Osteoblast (primary cell): Measurements from ENCODE around the gene ZNHIT1. TPM values are rescaled to one million over a fixed set of nuclear protein-coding genes. Genes with fewer than 3 reads are reported as not detected.

ENCODE experiments used
- DNase-seq: peaks from one replicate; pipeline ENCODE4 v3.0.0; 2011; ENCODE audit warnings: low spot score, mixed read lengths; ENCODE audit not compliant: insufficient read length; ENCODE audit errors: missing footprints
- H2AFZ ChIP-seq: 2 replicates; pipeline ENCODE4 v1.6.0; 2011; ENCODE audit warnings: mild to moderate bottlenecking, low read length
- H3K27ac ChIP-seq: 2 replicates; pipeline ENCODE4 v1.5.1; 2011; ENCODE audit warnings: mild to moderate bottlenecking, low read depth, low read length, moderate library complexity
- H3K27me3 ChIP-seq: 2 replicates; pipeline ENCODE4 v1.6.0; 2012; ENCODE audit warnings: mild to moderate bottlenecking, control low read depth, inconsistent platforms, low read length, moderate library complexity; ENCODE audit not compliant: insufficient read depth
- H3K36me3 ChIP-seq: 2 replicates; pipeline ENCODE4 v1.5.1; 2011; ENCODE audit warnings: mild to moderate bottlenecking, low read length, control low read depth, moderate library complexity; ENCODE audit not compliant: insufficient read depth
- H3K4me1 ChIP-seq: 2 replicates; pipeline ENCODE4 v1.5.1; 2011; ENCODE audit warnings: mild to moderate bottlenecking, low read length, control low read depth, moderate library complexity; ENCODE audit not compliant: insufficient read depth
- H3K4me2 ChIP-seq: 2 replicates; pipeline ENCODE4 v1.6.0; 2011; ENCODE audit warnings: mild to moderate bottlenecking, low read length; ENCODE audit not compliant: insufficient read depth
- H3K4me3 ChIP-seq: fragments of 200-600 bp; sonication (generic); 3 replicates; pipeline ENCODE4 v1.5.1; 2012; ENCODE audit warnings: mild to moderate bottlenecking, low read length, inconsistent platforms; ENCODE audit not compliant: insufficient read depth
- H3K79me2 ChIP-seq: 2 replicates; pipeline ENCODE4 v1.6.0; 2012; ENCODE audit warnings: mild to moderate bottlenecking, low read length, control low read depth, inconsistent platforms; ENCODE audit not compliant: insufficient read depth
- H3K9me3 ChIP-seq: 2 replicates; pipeline ENCODE4 v1.5.1; 2011; ENCODE audit warnings: low read depth, low read length, control low read depth
- H4K20me1 ChIP-seq: 2 replicates; pipeline ENCODE4 v1.6.0; 2012; ENCODE audit warnings: mild to moderate bottlenecking, low read length, control low read depth; ENCODE audit not compliant: insufficient read depth
- total RNA-seq: library from RNA; depleted of rRNA; stranded (reverse); fragments of >200 nt; gene quantifications from 2 replicates; pipeline ENCODE4 v1.2.3, GENCODE V29; 2012
- TF ChIP-seq, protein P1 (sequence below): IDR thresholded peaks from 2 replicates; pipeline ENCODE4 v1.5.1; 2011; ENCODE audit warnings: mild to moderate bottlenecking, low read depth, low read length, moderate library complexity; ENCODE audit errors: extremely low read depth

Gene ZNHIT1
- total RNA-seq, 1 donor, result 64.4 TPM

DNA sequence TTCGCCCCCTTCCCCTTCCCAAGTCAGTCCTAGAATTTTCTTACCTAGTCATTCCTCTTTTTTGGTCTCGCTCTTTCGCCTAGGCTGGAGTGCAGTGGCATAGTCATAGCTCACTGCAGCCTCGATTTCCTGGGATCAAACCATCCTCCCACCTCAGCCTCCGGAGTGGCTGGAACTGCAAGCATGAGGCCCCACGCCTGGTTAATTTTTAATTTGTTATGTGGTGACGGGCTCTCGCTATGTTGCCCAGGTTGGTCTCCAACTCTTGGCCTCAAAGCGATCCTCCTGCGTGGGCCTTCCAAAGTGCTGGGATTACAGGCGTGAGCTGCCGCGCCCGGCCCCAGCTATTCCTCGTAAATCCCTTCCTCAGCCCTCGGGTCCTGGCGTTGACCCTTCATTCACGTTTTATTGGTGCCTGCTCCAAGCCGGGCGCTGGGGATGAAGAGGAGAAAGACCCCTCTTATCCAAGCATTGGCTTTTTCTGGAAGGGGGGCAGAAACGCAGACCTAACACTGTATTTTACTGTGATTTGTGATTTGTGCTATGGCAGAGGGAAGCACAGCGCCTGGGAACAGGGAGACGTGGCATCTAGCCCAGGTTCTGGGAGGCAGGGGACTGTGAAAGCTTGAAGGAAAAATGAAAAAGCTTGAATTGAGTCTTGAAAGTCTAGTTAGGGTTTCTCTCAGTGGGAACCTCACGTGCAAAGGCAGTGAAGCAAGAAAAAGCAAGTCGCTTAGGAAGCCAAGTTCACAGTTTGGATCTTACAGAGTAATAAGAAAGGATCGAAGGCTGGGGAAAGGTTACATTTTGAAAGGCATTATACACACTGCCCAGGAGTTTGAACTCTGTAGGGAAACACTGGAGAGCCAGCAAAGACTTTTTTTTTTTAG is 516 bp downstream of the ZNHIT1 start:
- TF ChIP-seq, protein P1, sequence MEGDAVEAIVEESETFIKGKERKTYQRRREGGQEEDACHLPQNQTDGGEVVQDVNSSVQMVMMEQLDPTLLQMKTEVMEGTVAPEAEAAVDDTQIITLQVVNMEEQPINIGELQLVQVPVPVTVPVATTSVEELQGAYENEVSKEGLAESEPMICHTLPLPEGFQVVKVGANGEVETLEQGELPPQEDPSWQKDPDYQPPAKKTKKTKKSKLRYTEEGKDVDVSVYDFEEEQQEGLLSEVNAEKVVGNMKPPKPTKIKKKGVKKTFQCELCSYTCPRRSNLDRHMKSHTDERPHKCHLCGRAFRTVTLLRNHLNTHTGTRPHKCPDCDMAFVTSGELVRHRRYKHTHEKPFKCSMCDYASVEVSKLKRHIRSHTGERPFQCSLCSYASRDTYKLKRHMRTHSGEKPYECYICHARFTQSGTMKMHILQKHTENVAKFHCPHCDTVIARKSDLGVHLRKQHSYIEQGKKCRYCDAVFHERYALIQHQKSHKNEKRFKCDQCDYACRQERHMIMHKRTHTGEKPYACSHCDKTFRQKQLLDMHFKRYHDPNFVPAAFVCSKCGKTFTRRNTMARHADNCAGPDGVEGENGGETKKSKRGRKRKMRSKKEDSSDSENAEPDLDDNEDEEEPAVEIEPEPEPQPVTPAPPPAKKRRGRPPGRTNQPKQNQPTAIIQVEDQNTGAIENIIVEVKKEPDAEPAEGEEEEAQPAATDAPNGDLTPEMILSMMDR, result no peak
- H3K36me3 ChIP-seq, result peaks cover 14% of the 10 kb centered on the region
- H3K4me2 ChIP-seq, result peak overlapping the region; percentile 91
- peaks cover 6% of the 10 kb centered on the region for H4K20me1 ChIP-seq
- no peak for DNase-seq
- H3K4me3 ChIP-seq, result peak overlapping the region; percentile 89
- peaks cover 70% of the 10 kb centered on the region for H3K79me2 ChIP-seq
- H3K4me1 ChIP-seq, result peaks cover 16% of the 10 kb centered on the region
- H3K27ac ChIP-seq, result peak overlapping the region; percentile 75
- peak overlapping the region; percentile 84 for H2AFZ ChIP-seq
- H3K27me3 ChIP-seq, result no peaks in the 10 kb centered on the region
- H3K9me3 ChIP-seq, result no peaks in the 10 kb centered on the region

DNA sequence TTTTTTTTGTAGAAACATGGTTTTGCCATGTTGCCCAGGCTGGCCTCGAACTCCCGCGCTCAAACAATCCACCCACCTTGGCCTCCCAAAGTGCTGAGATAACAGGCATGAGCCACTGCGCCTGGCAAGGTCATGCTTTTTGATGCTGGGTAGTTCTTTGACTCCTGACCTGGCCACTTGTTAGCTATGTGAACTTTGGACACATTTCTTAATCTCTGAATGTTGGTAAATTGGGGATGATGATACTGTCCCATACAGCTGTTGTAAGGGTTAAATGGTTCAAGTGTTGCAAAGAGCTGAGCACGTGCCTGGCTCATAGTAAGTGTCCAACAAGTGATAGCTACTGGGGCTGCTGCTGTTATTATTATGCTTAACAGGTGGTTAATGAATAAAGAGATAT is 2.3 kb downstream of the ZNHIT1 start:
- Histone ChIP-seq H3K4me2 (no peak overlapping the region), H4K20me1 (peaks cover 11% of the 10 kb centered on the region), H3K4me1 (peaks cover 16% of the 10 kb centered on the region), H3K79me2 (peaks cover 67% of the 10 kb centered on the region), H2AFZ (no peak overlapping the region), H3K27me3 (no peaks in the 10 kb centered on the region), H3K36me3 (peaks cover 24% of the 10 kb centered on the region), H3K4me3 (no peak overlapping the region), H3K27ac (no peak overlapping the region), H3K9me3 (no peaks in the 10 kb centered on the region)
- TF ChIP-seq, protein P1, result no peak
- DNase-seq, result no peak

DNA sequence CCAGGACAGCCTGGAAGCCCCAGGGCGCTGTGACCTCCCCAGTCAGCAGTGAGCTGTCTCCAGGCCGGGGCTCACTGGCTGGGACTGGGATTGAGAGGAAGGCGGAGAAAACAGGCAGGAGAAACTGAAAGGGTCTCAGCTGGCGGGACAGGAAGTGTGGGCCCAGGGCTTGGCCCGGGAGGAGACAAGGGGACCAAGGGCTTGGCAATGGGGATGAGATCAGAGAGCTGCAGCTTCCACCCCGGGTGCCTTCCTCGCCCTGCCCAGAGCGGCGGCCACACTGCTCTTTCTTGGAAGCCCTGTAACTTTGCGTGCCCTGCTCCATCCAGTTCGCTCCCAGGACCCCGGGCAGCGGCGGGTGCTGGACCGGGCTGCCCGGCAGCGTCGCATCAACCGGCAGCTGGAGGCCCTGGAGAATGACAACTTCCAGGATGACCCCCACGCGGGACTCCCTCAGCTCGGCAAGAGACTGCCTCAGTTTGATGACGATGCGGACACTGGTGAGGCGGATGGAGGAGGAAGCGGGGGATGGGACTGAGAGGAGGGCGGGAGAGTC is 4.4 kb downstream of the ZNHIT1 start:
- Histone ChIP-seq H3K4me2 (no peak overlapping the region), H3K9me3 (no peaks in the 10 kb centered on the region), H2AFZ (no peak overlapping the region), H3K79me2 (peaks cover 47% of the 10 kb centered on the region), H3K27me3 (no peaks in the 10 kb centered on the region), H3K36me3 (peaks cover 29% of the 10 kb centered on the region), H3K4me1 (peaks cover 11% of the 10 kb centered on the region), H3K27ac (no peak overlapping the region), H4K20me1 (peaks cover 7% of the 10 kb centered on the region), H3K4me3 (no peak overlapping the region)
- TF ChIP-seq, protein P1, result no peak
- no peak for DNase-seq

DNA sequence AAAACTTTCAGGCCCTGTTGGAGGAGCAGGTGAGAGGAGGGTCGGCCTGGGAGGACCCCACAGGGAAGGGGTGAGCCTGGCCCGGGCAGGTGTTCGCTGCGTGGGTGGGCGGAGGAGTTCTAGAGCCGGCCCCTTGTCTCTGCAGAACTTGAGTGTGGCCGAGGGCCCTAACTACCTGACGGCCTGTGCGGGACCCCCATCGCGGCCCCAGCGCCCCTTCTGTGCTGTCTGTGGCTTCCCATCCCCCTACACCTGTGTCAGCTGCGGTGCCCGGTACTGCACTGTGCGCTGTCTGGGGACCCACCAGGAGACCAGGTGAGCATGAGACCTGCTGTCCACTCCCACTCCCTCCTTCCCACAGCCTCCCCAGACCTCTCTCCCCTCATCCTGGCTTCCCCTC is 5.6 kb downstream of the ZNHIT1 start:
- no peak overlapping the region for H3K4me2 ChIP-seq
- no peak overlapping the region for H2AFZ ChIP-seq
- H3K4me3 ChIP-seq, result no peak overlapping the region
- no peaks in the 10 kb centered on the region for H3K9me3 ChIP-seq
- peaks cover 42% of the 10 kb centered on the region for H3K79me2 ChIP-seq
- no peak overlapping the region for H3K27ac ChIP-seq
- peaks cover 7% of the 10 kb centered on the region for H4K20me1 ChIP-seq
- TF ChIP-seq, protein P1, result no peak
- peaks cover 8% of the 10 kb centered on the region for H3K4me1 ChIP-seq
- peaks cover 38% of the 10 kb centered on the region for H3K36me3 ChIP-seq
- H3K27me3 ChIP-seq, result no peaks in the 10 kb centered on the region
- no peak for DNase-seq
